HFFc6 (cell line): Measurements from ENCODE around the gene UBE2E2. TPM values are rescaled to one million over a fixed set of nuclear protein-coding genes. Genes with fewer than 3 reads are reported as not detected.

Experiments used
- DNase-seq: peaks from one replicate; pipeline ENCODE4 v3.0.0-alpha.2; 2018
- H3K27ac Mint-ChIP-seq: 2 replicates; pipeline ENCODE4 v1.8.0; 2020; ENCODE audit warnings: mild to moderate bottlenecking, mixed read lengths
- H3K27me3 Mint-ChIP-seq: 2 replicates; pipeline ENCODE4 v1.8.0; 2021; ENCODE audit warnings: mild to moderate bottlenecking, moderate library complexity, mixed read lengths; ENCODE audit not compliant: insufficient read depth
- H3K36me3 Mint-ChIP-seq: 2 replicates; pipeline ENCODE4 v1.8.0; 2021; ENCODE audit warnings: low read depth, mixed read lengths
- H3K4me1 Mint-ChIP-seq: 2 replicates; pipeline ENCODE4 v1.8.0; 2020; ENCODE audit warnings: low read depth, mixed read lengths
- H3K4me3 Mint-ChIP-seq: 2 replicates; pipeline ENCODE4 v1.8.0; 2020; ENCODE audit warnings: mild to moderate bottlenecking, moderate library complexity, mixed read lengths
- H3K9me3 Mint-ChIP-seq: 2 replicates; pipeline ENCODE4 v1.8.0; 2020; ENCODE audit warnings: mild to moderate bottlenecking, mixed read lengths
- CTCF ChIP-seq: fragments of 200-600 bp; sonication (generic); IDR thresholded peaks from 2 replicates; pipeline ENCODE4 v1.5.0; 2021; ENCODE audit warnings: antibody characterized with exemption, mild to moderate bottlenecking
- total RNA-seq, 6 experiments: library from RNA; stranded (reverse); fragmentation: NEBNext Ultra II Directional; extraction: Animal tissue kit (Norgen Biotek cat#: 25700); gene quantifications; 2 replicates in 1 of 6; 3 replicates in 5 of 6; pipeline ENCODE4 v1.2.3, GENCODE V29; 2021

Gene UBE2E2
- total RNA-seq, 6 experiments from 2014 or later, result 38.2 to 53.0 (median 47.2) TPM

- peaks cover 5% of the 10 kb centered on the region; the same call in 1 of the 2 replicates for H3K36me3 Mint-ChIP-seq
- no peak overlapping the region for H3K4me3 Mint-ChIP-seq
- no peak overlapping the region for H3K27ac Mint-ChIP-seq
- H3K27me3 Mint-ChIP-seq, result no peaks in the 10 kb centered on the region; the same call in 1 of the 2 replicates
- H3K9me3 Mint-ChIP-seq, result peaks cover 6% of the 10 kb centered on the region; the same call in 1 of the 2 replicates
- no peaks in the 10 kb centered on the region; the same call in 1 of the 2 replicates for H3K4me1 Mint-ChIP-seq
- TF ChIP-seq CTCF, result no peak
- DNase-seq, result no peak
Observed at GRCh38 chr3:23623844-23624243, 420.7 kb downstream of the UBE2E2 start.

GRCh38 chr3:23624305-23624704, 421.2 kb downstream of the UBE2E2 start:
- H3K4me1 Mint-ChIP-seq, result peaks cover 3% of the 10 kb centered on the region
- no peak overlapping the region for H3K4me3 Mint-ChIP-seq
- H3K9me3 Mint-ChIP-seq, result peaks cover 6% of the 10 kb centered on the region; the same call in 1 of the 2 replicates
- no peak for DNase-seq
- no peak for TF ChIP-seq CTCF
- peaks cover 5% of the 10 kb centered on the region; the same call in 1 of the 2 replicates for H3K36me3 Mint-ChIP-seq
- no peak overlapping the region for H3K27ac Mint-ChIP-seq
- H3K27me3 Mint-ChIP-seq, result no peaks in the 10 kb centered on the region; the same call in 1 of the 2 replicates

- Mint-ChIP-seq H3K4me1 (peaks cover 12% of the 10 kb centered on the region), H3K9me3 (peaks cover 6% of the 10 kb centered on the region; the same call in 1 of the 2 replicates), H3K27ac (no peak overlapping the region), H3K27me3 (no peaks in the 10 kb centered on the region; the same call in 1 of the 2 replicates), H3K4me3 (no peak overlapping the region), H3K36me3 (peaks cover 5% of the 10 kb centered on the region; the same call in 1 of the 2 replicates)
- TF ChIP-seq CTCF, result no peak
- DNase-seq, result no peak
Observed at GRCh38 chr3:23626442-23626841, 423.3 kb downstream of the UBE2E2 start.

DNA sequence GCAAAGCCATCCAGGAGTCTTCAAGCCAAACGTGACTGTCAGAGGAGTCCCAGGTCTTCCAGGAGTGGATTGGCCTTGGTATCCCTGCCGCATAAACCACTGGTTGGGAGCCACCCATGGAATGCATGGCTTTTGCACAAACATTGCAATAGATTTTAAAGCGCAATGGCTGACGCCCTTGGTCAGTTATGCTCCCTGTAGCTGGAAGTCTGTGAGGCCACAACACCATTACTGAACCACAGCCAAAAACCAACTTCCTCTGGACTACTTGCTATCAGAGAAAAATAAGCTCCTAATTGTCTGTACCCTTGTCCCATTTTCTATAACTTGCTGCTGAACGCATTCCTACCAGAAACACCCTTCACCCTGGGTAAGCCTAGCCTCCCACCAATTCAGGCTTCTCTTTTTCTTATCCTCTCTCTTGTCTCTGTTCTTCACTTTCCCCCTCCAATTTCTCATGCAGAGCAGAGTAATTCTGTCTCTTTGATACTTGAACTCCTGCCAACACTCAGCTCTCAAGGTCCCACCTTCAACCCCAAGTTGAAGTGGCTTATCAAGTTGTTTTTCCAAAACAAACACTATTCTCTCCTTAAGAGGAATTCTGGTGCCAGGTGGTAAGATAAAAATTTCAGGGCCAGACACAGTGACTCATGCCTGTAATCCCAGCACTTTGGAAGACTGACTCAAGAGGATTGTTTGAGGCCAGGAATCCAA, 426.2 kb downstream of the UBE2E2 start:
- no peak for TF ChIP-seq CTCF
- peaks cover 2% of the 10 kb centered on the region; the same call in 1 of the 2 replicates for H3K27me3 Mint-ChIP-seq
- H3K4me1 Mint-ChIP-seq, result peaks cover 12% of the 10 kb centered on the region
- peaks cover 4% of the 10 kb centered on the region; the same call in 1 of the 2 replicates for H3K9me3 Mint-ChIP-seq
- no peak overlapping the region for H3K4me3 Mint-ChIP-seq
- peaks cover 5% of the 10 kb centered on the region; the same call in 1 of the 2 replicates for H3K36me3 Mint-ChIP-seq
- peak; percentile 24 for DNase-seq
- no peak overlapping the region for H3K27ac Mint-ChIP-seq

- Mint-ChIP-seq H3K27me3 (peaks cover 2% of the 10 kb centered on the region; the same call in 1 of the 2 replicates), H3K9me3 (no peaks in the 10 kb centered on the region; the same call in 1 of the 2 replicates), H3K27ac (no peak overlapping the region), H3K4me1 (peaks cover 12% of the 10 kb centered on the region), H3K4me3 (no peak overlapping the region), H3K36me3 (no peaks in the 10 kb centered on the region)
- no peak for DNase-seq
- TF ChIP-seq CTCF, result no peak
Observed at GRCh38 chr3:23633261-23633960, 430.3 kb downstream of the UBE2E2 start.
